Measurements from ENCODE around the gene NFASC.

NFASC gene

GRCh38 chr1:204935155-204935554, 64.5 kb downstream of the NFASC start:
- H3K4me3 ChIP-seq (ENCODE audit: low read depth, low read length) = no peak overlapping the region
- TF ChIP-seq CTCF (IDR thresholded peaks at IDR 0.05; ENCODE audit: control insufficient read depth, extremely low read depth, insufficient read depth) = no peak
- no peak for DNase-seq (ENCODE audit: low read depth)

- no peak for DNase-seq (ENCODE audit: low read depth)
- no peak for TF ChIP-seq CTCF (IDR thresholded peaks at IDR 0.05; ENCODE audit: control insufficient read depth, extremely low read depth, insufficient read depth)
- H3K4me3 ChIP-seq (ENCODE audit: low read depth, low read length) = no peak overlapping the region
These were observed 66.1 kb downstream of the NFASC start for GRCh38 chr1:204936765-204937164.

GRCh38 chr1:204937901-204938300, 67.2 kb downstream of the NFASC start:
- TF ChIP-seq CTCF (IDR thresholded peaks at IDR 0.05; ENCODE audit: control insufficient read depth, extremely low read depth, insufficient read depth) = no peak
- H3K4me3 ChIP-seq (ENCODE audit: low read depth, low read length) = no peak overlapping the region

GRCh38 chr1:204940591-204940990, 69.9 kb downstream of the NFASC start:
- no peak overlapping the region for H3K4me3 ChIP-seq (ENCODE audit: low read depth, low read length)
- no peak for DNase-seq (ENCODE audit: low read depth)
- no peak for TF ChIP-seq CTCF (IDR thresholded peaks at IDR 0.05; ENCODE audit: control insufficient read depth, extremely low read depth, insufficient read depth)

More at GRCh38 chr1:204937901-204938300, 67.2 kb downstream of the NFASC start:
- DNase-seq (ENCODE audit: low read depth) = no peak

GRCh38 chr1:204941421-204942338, 71.0 kb downstream of the NFASC start:
- DNase-seq (ENCODE audit: low read depth) = no peak
- H3K4me3 ChIP-seq (ENCODE audit: low read depth, low read length) = no peak overlapping the region
- TF ChIP-seq CTCF (IDR thresholded peaks at IDR 0.05; ENCODE audit: control insufficient read depth, extremely low read depth, insufficient read depth) = peak; percentile 92

GRCh38 chr1:204943495-204943894, 72.8 kb downstream of the NFASC start:
- no peak for DNase-seq (ENCODE audit: low read depth)
- no peak overlapping the region for H3K4me3 ChIP-seq (ENCODE audit: low read depth, low read length)
- TF ChIP-seq CTCF (IDR thresholded peaks at IDR 0.05; ENCODE audit: control insufficient read depth, extremely low read depth, insufficient read depth) = no peak

Data from LNCaP clone FGC (cell line).